Endothelial cell of umbilical vein (primary cell): ENCODE results near the gene SOX5. TPM values are rescaled to one million over a fixed set of nuclear protein-coding genes. Genes with fewer than 3 reads are reported as not detected.

Experiments used
- BruUV-seq: library from RNA; stranded (reverse); fragments of 400-500 nt; replicated peaks from 2 replicates; lab custom pipeline; 2021; lab: Mats Ljungman, UMichigan
- CTCF ChIA-PET: fragments of 300-600, 350-600 bp; sonication (Branson Sonifier 250); formaldehyde crosslinking; loops from one replicate; lab custom pipeline; 2021; ENCODE audit warnings: antibody characterized with exemption, inconsistent platforms; lab: Charles Lee
- POLR2A ChIA-PET: fragments of 300-600, 350-600 bp; sonication (Branson Sonifier 250); formaldehyde crosslinking; loops from one replicate; lab custom pipeline; 2021; ENCODE audit warnings: antibody characterized with exemption, inconsistent platforms; lab: Charles Lee
- DNase-seq: peaks from one replicate; pipeline ENCODE4 v3.0.0-alpha.2; 2011; ENCODE audit warnings: low read depth, low spot score
- FAIRE-seq: peaks from 2 replicates; lab custom pipeline; 2011; peaks lifted over from hg19 to GRCh38; lab: Jason Lieb, UNC
- H2AFZ ChIP-seq: 2 replicates; pipeline ENCODE4 v1.6.0; 2012; ENCODE audit warnings: low read depth, low read length, control low read depth, inconsistent platforms
- H3K27ac ChIP-seq: 2 replicates; pipeline ENCODE4 v1.5.1; 2011; ENCODE audit warnings: low read depth, mild to moderate bottlenecking, control low read depth, low read length, moderate library complexity; ENCODE audit not compliant: insufficient read depth
- H3K27me3 ChIP-seq, 2 experiments: 2 replicates each; pipeline versions ENCODE4 v1.6.0 to v1.6.1; 2011; ENCODE audit warnings: low read length in 2 of 2, mixed read lengths in 1 of 2; ENCODE audit not compliant: control insufficient read depth in 2 of 2, insufficient read depth in 2 of 2
- H3K36me3 ChIP-seq, 2 experiments: 2 replicates in 1 of 2; 3 replicates in 1 of 2; pipeline ENCODE4 v1.5.1; 2011; ENCODE audit warnings: low read length in 2 of 2, mild to moderate bottlenecking in 1 of 2, moderate library complexity in 1 of 2; ENCODE audit not compliant: control insufficient read depth in 2 of 2, insufficient read depth in 2 of 2; ENCODE audit errors: extremely low read depth in 1 of 2
- H3K4me1 ChIP-seq: 3 replicates; pipeline ENCODE4 v1.5.1; 2011; ENCODE audit warnings: mild to moderate bottlenecking, low read length; ENCODE audit not compliant: control insufficient read depth, insufficient read depth; ENCODE audit errors: extremely low read depth
- H3K4me2 ChIP-seq: 2 replicates; pipeline ENCODE4 v1.6.1; 2011; ENCODE audit warnings: low read length, control low read depth, mixed read lengths; ENCODE audit not compliant: insufficient read depth
- H3K4me3 ChIP-seq, 3 experiments: fragments of 200-600 bp in 1 of 3; sonication (generic), shearing (Covaris generic) in 1 of 3; replicated peaks in 1 of 3; 2 replicates each; pipeline ENCODE4 v1.5.1; 2011 to 2016; ENCODE audit warnings: control low read depth in 3 of 3, low read length in 3 of 3, mild to moderate bottlenecking in 2 of 3, inconsistent platforms in 1 of 3, low read depth in 1 of 3, moderate library complexity in 1 of 3; ENCODE audit not compliant: insufficient read depth in 1 of 3
- H3K79me2 ChIP-seq: 2 replicates; pipeline ENCODE4 v1.6.0; 2012; ENCODE audit warnings: low read length, inconsistent platforms; ENCODE audit not compliant: control insufficient read depth, insufficient read depth
- H3K9ac ChIP-seq: replicated peaks from 2 replicates; pipeline ENCODE3; 2011; ENCODE audit warnings: low read length, control low read depth; ENCODE audit not compliant: insufficient read depth; ENCODE audit errors: extremely low read depth
- H3K9me1 ChIP-seq: replicated peaks from 3 replicates; pipeline ENCODE4 v1.6.0; 2011; ENCODE audit warnings: mild to moderate bottlenecking, low read length; ENCODE audit not compliant: control insufficient read depth, insufficient read depth; ENCODE audit errors: extremely low read depth
- H3K9me3 ChIP-seq: replicated peaks from 2 replicates; pipeline ENCODE4 v1.5.1; 2012; ENCODE audit warnings: low read length, inconsistent platforms; ENCODE audit not compliant: control insufficient read depth, insufficient read depth
- H4K20me1 ChIP-seq: replicated peaks from 2 replicates; pipeline ENCODE3; 2011; ENCODE audit warnings: mild to moderate bottlenecking, low read length; ENCODE audit not compliant: control insufficient read depth, insufficient read depth; ENCODE audit errors: extremely low read depth
- CTCF ChIP-seq, 2 donors: IDR thresholded peaks; 1 replicate in 1 of 2; 2 replicates in 1 of 2; pipeline ENCODE4 v1.5.1; 2011; ENCODE audit warnings: low read length in 2 of 2, mild to moderate bottlenecking in 2 of 2, moderate library complexity in 2 of 2, control low read depth in 1 of 2, inconsistent platforms in 1 of 2, low read depth in 1 of 2; ENCODE audit not compliant: insufficient read depth in 1 of 2; ENCODE audit errors: extremely low read depth in 1 of 2
- FOS ChIP-seq: IDR thresholded peaks from 2 replicates; pipeline ENCODE4 v1.6.1; 2011; ENCODE audit warnings: mild to moderate bottlenecking, low read length, moderate library complexity, borderline replicate concordance; ENCODE audit not compliant: insufficient read depth
- GATA2 ChIP-seq: IDR thresholded peaks from 2 replicates; pipeline ENCODE4 v1.7.0; 2011; ENCODE audit warnings: low read depth, mild to moderate bottlenecking, moderate library complexity, mixed read lengths, low read length; ENCODE audit not compliant: insufficient read length, insufficient read depth
- JUN ChIP-seq: IDR thresholded peaks from 2 replicates; pipeline ENCODE4 v1.6.1; 2011; ENCODE audit warnings: borderline replicate concordance, low read depth; ENCODE audit not compliant: insufficient read length, insufficient read depth
- MAX ChIP-seq: IDR thresholded peaks from 2 replicates; pipeline ENCODE4 v1.6.1; 2011; ENCODE audit not compliant: insufficient read depth, insufficient read length
- MYC ChIP-seq: IDR thresholded peaks from one replicate; pipeline ENCODE4 v1.6.1; 2011; ENCODE audit warnings: mild to moderate bottlenecking, low read depth, low read length
- POLR2A ChIP-seq: IDR thresholded peaks from 2 replicates; pipeline ENCODE4 v1.6.1; 2012; ENCODE audit warnings: low read depth, mild to moderate bottlenecking, control low read depth, low read length
- POLR2AphosphoS5 ChIP-seq: IDR thresholded peaks from 2 replicates; pipeline ENCODE4 v1.6.1; 2012; ENCODE audit warnings: low read depth, mild to moderate bottlenecking, control low read depth, low read length, moderate library complexity; ENCODE audit not compliant: insufficient read depth
- dilution Hi-C: fragments of 300-500 bp; cut with MboI; formaldehyde crosslinking; loops from one replicate; pipeline ENCODE4 v1.15.0; 2019; ENCODE audit warnings: low sequenced_read_pairs; ENCODE audit not compliant: extremely low pct_ligation_motif_present
- intact Hi-C: fragments of 100-400 bp; cut with micrococcal nuclease; formaldehyde crosslinking; loops from one replicate; pipeline ENCODE4 v1.10.0; 2022
- polyA plus RNA-seq, 4 experiments: library from polyadenylated mRNA; depleted of rRNA in 3 of 4; stranded (reverse) in 3 of 4; unstranded in 1 of 4; fragments of >200 nt; gene quantifications; 2 replicates each; pipeline versions ENCODE4 v1.2.1 to v1.2.3, GENCODE V29; 2011 to 2012; ENCODE audit warnings: missing spikeins in 1 of 4
- total RNA-seq: library from RNA; stranded (reverse); gene quantifications from 2 replicates; pipeline ENCODE4 v1.2.3, GENCODE V29; 2021

Gene SOX5
- total and polyA plus RNA-seq, 2 donors (not counting 3 experiments of a cell fraction or from before 2014, with no cell fraction given) = 0.63 to 3.5 TPM

- H3K9me1 ChIP-seq = no peaks in the 10 kb centered on the region
- H3K4me3 ChIP-seq = no peak overlapping the region
- H3K79me2 ChIP-seq = no peaks in the 10 kb centered on the region
- H2AFZ ChIP-seq = no peak overlapping the region
- TF ChIP-seq MYC (no peak), FOS (no peak), MAX (no peak), POLR2A (no peak), JUN (no peak), POLR2AphosphoS5 (no peak)
- no peak for FAIRE-seq
- no peaks in the 10 kb centered on the region for H3K9me3 ChIP-seq
- H3K4me2 ChIP-seq = no peak overlapping the region
- no peak for DNase-seq
- H3K27ac ChIP-seq = no peak overlapping the region
- CTCF ChIA-PET = no interaction called here
- POLR2A ChIA-PET = no interaction called here
- dilution Hi-C loops (no loop called here), intact Hi-C loops (no loop called here)
- H3K9ac ChIP-seq = no peak overlapping the region
- BruUV-seq = no TSS peak
- no peaks in the 10 kb centered on the region for H3K27me3 ChIP-seq
- H4K20me1 ChIP-seq = no peaks in the 10 kb centered on the region
- no peaks in the 10 kb centered on the region for H3K4me1 ChIP-seq
- no peaks in the 10 kb centered on the region for H3K36me3 ChIP-seq
Observed at GRCh38 chr12:23555180-23555824, 394.2 kb downstream of the SOX5 start.

GRCh38 chr12:23552417-23552816 lies 397.1 kb downstream of the SOX5 start:
- H3K4me1 ChIP-seq = no peaks in the 10 kb centered on the region
- no peak overlapping the region for H3K4me3 ChIP-seq
- dilution Hi-C loops (no loop called here), intact Hi-C loops (no loop called here)
- no peaks in the 10 kb centered on the region for H3K36me3 ChIP-seq
- POLR2A ChIA-PET = no interaction called here
- no peak overlapping the region for H3K27ac ChIP-seq
- TF ChIP-seq GATA2 = no peak
- no peak for TF ChIP-seq POLR2A
- no peak for TF ChIP-seq CTCF (IDR thresholded peaks at IDR 0.05; ENCODE audit: extremely low read depth in 1 of 2, insufficient read depth in 1 of 2, low read depth in 1 of 2, low read length in 2 of 2)
- TF ChIP-seq FOS = no peak
- no peak for TF ChIP-seq MYC
- H3K79me2 ChIP-seq = no peaks in the 10 kb centered on the region
- no TSS peak for BruUV-seq
- H3K27me3 ChIP-seq = no peaks in the 10 kb centered on the region
- CTCF ChIA-PET = no interaction called here
- no peak for DNase-seq
- no peak overlapping the region for H3K4me2 ChIP-seq
- no peak overlapping the region for H2AFZ ChIP-seq
- H3K9me3 ChIP-seq = no peaks in the 10 kb centered on the region
- H3K9me1 ChIP-seq = no peaks in the 10 kb centered on the region
- no peak overlapping the region for H3K9ac ChIP-seq
- H4K20me1 ChIP-seq = no peaks in the 10 kb centered on the region
- no peak for FAIRE-seq
